Right renal cortex interstitium (tissue), 3 donors: ENCODE data around the gene BCL2L14. TPM values are rescaled to one million over a fixed set of nuclear protein-coding genes. Genes with fewer than 3 reads are reported as not detected.

Source experiments
- polyA plus RNA-seq, 3 donors: library from polyadenylated mRNA; unstranded; fragments of 120-200 nt; gene quantifications; one replicate each; pipeline ENCODE4 v1.2.1, GENCODE V29; 2013; ENCODE audit not compliant: insufficient read length in 3 of 3

Gene BCL2L14
- polyA plus RNA-seq, 3 donors: 0.13 to 0.21 (median 0.15) TPM

Other genes with a start within 250 kb of the BCL2L14 start
- gene LRP6, start 196.1 kb downstream of the BCL2L14 start, polyA plus RNA-seq: 10 to 100 TPM; 60.3 to 66.9 (median 64.4) TPM